Smooth muscle cell (in vitro differentiated cells): ENCODE measurements around the gene HECW1. TPM values are rescaled to one million over a fixed set of nuclear protein-coding genes. Genes with fewer than 3 reads are reported as not detected.
"Not testable (repeated sequence)": the region's sequence is repeated elsewhere in the genome, so short reads cannot be mapped to it uniquely, and the experiment has no call there.

Source experiments
- DNase-seq: peaks from one replicate; lab custom pipeline; 2025; ENCODE audit not compliant: unreplicated experiment; lab: John Stamatoyannopoulos, UW
- H2AFZ ChIP-seq: fragments of 200-600 bp; sonication (generic); 2 replicates; pipeline ENCODE4 v1.6.0; 2016; ENCODE audit warnings: antibody characterized with exemption, low read depth, mild to moderate bottlenecking
- H3F3A ChIP-seq: fragments of 200-600 bp; sonication (generic); 2 replicates; pipeline ENCODE4 v1.6.0; 2017; ENCODE audit warnings: antibody characterized with exemption, low read depth
- H3K27ac ChIP-seq: fragments of 200-600 bp; sonication (generic); 2 replicates; pipeline ENCODE4 v1.5.1; 2016; ENCODE audit warnings: low read depth, mild to moderate bottlenecking
- H3K27me3 ChIP-seq: fragments of 200-600 bp; sonication (generic); 2 replicates; pipeline ENCODE4 v1.6.1; 2016; ENCODE audit warnings: low read depth, mild to moderate bottlenecking
- H3K36me3 ChIP-seq: fragments of 200-600 bp; sonication (generic); 2 replicates; pipeline ENCODE4 v1.5.1; 2016; ENCODE audit warnings: low read depth
- H3K4me1 ChIP-seq: fragments of 200-600 bp; sonication (generic); 2 replicates; pipeline ENCODE4 v1.5.1; 2016; ENCODE audit warnings: low read depth
- H3K4me2 ChIP-seq: fragments of 200-600 bp; sonication (generic); 2 replicates; pipeline ENCODE4 v1.6.0; 2016; ENCODE audit warnings: mild to moderate bottlenecking
- H3K4me3 ChIP-seq: fragments of 200-600 bp; sonication (generic); 2 replicates; pipeline ENCODE4 v1.5.1; 2016; ENCODE audit warnings: mild to moderate bottlenecking
- H3K79me2 ChIP-seq: fragments of 200-600 bp; sonication (generic); 2 replicates; pipeline ENCODE4 v1.6.0; 2016; ENCODE audit warnings: low read depth, mild to moderate bottlenecking
- H3K9ac ChIP-seq: fragments of 200-600 bp; sonication (generic); 2 replicates; pipeline ENCODE4 v1.6.0; 2016; ENCODE audit warnings: low read depth
- H3K9me3 ChIP-seq: fragments of 200-600 bp; sonication (generic); replicated peaks from 2 replicates; pipeline ENCODE4 v1.5.1; 2016; ENCODE audit warnings: low read depth
- H4K20me1 ChIP-seq: fragments of 200-600 bp; sonication (generic); 2 replicates; pipeline ENCODE4 v1.6.0; 2016; ENCODE audit warnings: low read depth
- WGBS: methylation state at CpG from one replicate; pipeline ENCODE4 v1.1.7; 2016; ENCODE audit warnings: low lambda C conversion rate; 5-methylcytosine and 5-hydroxymethylcytosine counted together
- polyA plus RNA-seq: library from polyadenylated mRNA; unstranded; fragments of >200 nt; fragmentation: Nextera tagmentation; extraction: Ambion mirVana; gene quantifications from 2 replicates; pipeline ENCODE4 v1.2.1, GENCODE V29; 2016
- total RNA-seq: library from RNA; depleted of rRNA; stranded (reverse); fragments of >200 nt; gene quantifications from 2 replicates; pipeline ENCODE4 v1.2.3, GENCODE V29; 2014
- TF ChIP-seq, protein P1 (sequence below): fragments of 200-600 bp; sonication (generic); IDR thresholded peaks from 2 replicates; pipeline ENCODE4 v1.5.1; 2017; ENCODE audit warnings: borderline replicate concordance, mild to moderate bottlenecking, antibody characterized with exemption; ENCODE audit not compliant: insufficient read depth, poor library complexity, severe bottlenecking

The HECW1 gene
- total and polyA plus RNA-seq, 2 experiments from 2014 or later: 0.09 to 0.49 TPM

DNA sequence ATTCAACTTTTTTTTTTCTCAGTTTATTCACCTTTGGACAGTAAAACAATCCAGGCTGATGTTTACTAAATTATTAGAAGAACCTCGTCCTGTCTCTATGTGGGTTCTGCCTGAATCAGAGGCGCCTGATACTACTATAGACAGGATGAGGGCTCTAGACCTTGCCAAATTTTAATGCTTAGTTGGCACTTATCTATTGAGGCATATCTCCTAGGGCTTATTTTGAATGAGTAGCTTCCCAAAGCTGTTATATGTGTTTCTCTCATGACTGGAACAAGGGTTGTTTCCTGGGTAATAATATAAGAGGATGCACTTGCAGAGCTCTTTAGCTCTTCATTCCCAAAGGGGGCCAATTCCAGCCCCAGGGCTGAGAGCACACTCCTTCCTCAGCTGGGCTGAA is 23.6 kb downstream of the HECW1 start:
- Histone ChIP-seq H3K9me3 (no peaks in the 10 kb centered on the region), H2AFZ (no peak overlapping the region), H3K4me2 (no peak overlapping the region), H3K27ac (no peak overlapping the region), H4K20me1 (no peaks in the 10 kb centered on the region), H3K36me3 (no peaks in the 10 kb centered on the region), H3K4me1 (peaks cover 16% of the 10 kb centered on the region), H3K27me3 (no peaks in the 10 kb centered on the region), H3K4me3 (no peak overlapping the region), H3K9ac (no peak overlapping the region), H3K79me2 (no peaks in the 10 kb centered on the region), H3F3A (no peaks in the 10 kb centered on the region)
- 88% methylated on average over 2 of the region's 2 CpGs for WGBS
- no peak for DNase-seq
- TF ChIP-seq, protein P1, sequence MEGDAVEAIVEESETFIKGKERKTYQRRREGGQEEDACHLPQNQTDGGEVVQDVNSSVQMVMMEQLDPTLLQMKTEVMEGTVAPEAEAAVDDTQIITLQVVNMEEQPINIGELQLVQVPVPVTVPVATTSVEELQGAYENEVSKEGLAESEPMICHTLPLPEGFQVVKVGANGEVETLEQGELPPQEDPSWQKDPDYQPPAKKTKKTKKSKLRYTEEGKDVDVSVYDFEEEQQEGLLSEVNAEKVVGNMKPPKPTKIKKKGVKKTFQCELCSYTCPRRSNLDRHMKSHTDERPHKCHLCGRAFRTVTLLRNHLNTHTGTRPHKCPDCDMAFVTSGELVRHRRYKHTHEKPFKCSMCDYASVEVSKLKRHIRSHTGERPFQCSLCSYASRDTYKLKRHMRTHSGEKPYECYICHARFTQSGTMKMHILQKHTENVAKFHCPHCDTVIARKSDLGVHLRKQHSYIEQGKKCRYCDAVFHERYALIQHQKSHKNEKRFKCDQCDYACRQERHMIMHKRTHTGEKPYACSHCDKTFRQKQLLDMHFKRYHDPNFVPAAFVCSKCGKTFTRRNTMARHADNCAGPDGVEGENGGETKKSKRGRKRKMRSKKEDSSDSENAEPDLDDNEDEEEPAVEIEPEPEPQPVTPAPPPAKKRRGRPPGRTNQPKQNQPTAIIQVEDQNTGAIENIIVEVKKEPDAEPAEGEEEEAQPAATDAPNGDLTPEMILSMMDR: no peak

DNA sequence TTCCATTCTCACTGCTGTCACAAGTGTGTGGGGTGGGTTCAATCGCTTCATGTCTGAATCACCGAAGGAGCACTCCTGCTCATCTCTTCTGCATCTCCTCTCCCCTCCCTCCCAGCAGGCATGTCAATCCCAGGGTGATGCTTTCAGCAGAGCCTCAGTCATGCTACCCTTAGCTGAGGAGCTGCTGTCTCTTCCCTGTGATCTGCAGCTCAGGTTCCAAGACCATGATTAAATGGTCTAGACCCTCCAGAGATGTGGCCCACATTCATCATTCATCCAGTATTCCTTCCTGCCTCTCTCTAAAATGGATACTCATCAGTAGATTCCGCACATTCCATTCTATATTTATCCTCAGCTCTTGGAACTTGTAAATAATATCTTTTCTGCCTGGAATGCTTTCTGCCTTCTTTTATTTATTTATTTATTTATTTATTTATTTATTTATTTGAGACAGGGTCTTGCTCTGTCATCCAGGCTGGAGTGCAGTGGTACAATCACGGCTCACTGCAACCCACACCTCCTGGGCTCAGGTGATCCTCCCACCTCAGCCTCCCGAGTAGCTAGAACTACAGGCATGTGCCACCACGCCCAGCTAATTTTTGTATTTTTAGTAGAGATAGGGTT is 24.8 kb downstream of the HECW1 start:
- H3F3A ChIP-seq, H2AFZ ChIP-seq, H3K4me2 ChIP-seq, DNase-seq, H3K9me3 ChIP-seq, H3K4me3 ChIP-seq, H3K9ac ChIP-seq, H3K27ac ChIP-seq, H3K36me3 ChIP-seq, H4K20me1 ChIP-seq, H3K27me3 ChIP-seq, H3K79me2 ChIP-seq: not testable (repeated sequence)
- H3K4me1 ChIP-seq: peaks cover 16% of the 10 kb centered on the region
- WGBS: 88% methylated on average over 6 of the region's 6 CpGs

DNA sequence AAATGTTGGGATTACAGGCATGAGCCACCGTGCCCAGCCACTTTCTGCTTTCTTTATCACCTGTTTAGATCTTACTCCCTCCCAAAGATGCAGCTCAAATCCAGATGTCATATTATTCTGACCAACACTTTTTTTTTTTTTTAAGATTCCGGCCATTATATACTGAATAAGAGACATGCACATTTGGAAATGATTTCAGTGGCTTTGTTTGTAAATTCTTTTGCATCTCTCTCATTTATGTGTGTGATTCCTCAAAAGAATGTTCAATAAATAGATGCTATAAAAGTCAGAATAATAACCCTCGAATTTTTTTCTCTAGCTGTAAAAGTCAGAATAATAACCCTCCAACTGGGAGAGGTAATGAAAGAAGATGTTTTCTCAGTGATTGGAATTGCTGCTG is 25.4 kb downstream of the HECW1 start:
- no peak overlapping the region for H3K9ac ChIP-seq
- no peaks in the 10 kb centered on the region for H3K36me3 ChIP-seq
- WGBS: 86% methylated on average over 3 of the region's 3 CpGs
- H3K4me2 ChIP-seq: no peak overlapping the region
- H2AFZ ChIP-seq: peak overlapping the region; percentile 57
- no peaks in the 10 kb centered on the region for H3K9me3 ChIP-seq
- H3K4me1 ChIP-seq: peaks cover 16% of the 10 kb centered on the region
- H3K4me3 ChIP-seq: no peak overlapping the region
- TF ChIP-seq, protein P1: no peak
- no peaks in the 10 kb centered on the region for H3K79me2 ChIP-seq
- no peaks in the 10 kb centered on the region for H3K27me3 ChIP-seq
- H3K27ac ChIP-seq: no peak overlapping the region
- DNase-seq: no peak
- H3F3A ChIP-seq: no peaks in the 10 kb centered on the region
- no peaks in the 10 kb centered on the region for H4K20me1 ChIP-seq

DNA sequence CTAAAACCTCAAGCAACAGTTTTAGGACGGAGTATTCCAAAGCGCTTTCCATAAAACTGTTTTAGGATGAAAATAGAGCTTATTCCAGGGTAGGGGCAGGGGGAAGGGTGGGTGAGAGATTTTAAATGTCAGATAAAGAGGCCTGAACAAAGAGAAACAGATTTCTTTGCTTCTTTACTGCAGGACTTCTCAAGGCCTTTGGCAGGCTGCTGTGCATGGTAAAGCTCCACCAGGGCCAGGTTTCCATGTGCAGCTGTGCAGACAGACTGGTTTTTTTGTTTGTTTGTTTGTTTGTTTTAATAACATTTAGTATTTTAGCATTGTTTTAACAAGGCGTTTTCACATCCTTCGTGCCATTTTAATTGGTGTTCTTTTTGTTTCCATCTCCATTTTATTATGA is 26.3 kb downstream of the HECW1 start:
- H3K9ac ChIP-seq: no peak overlapping the region

More for the DNA sequence above, 26.3 kb downstream of the HECW1 start:
- TF ChIP-seq, protein P1: no peak
- Histone ChIP-seq H3K4me1 (peaks cover 16% of the 10 kb centered on the region), H3K4me2 (no peak overlapping the region), H4K20me1 (no peaks in the 10 kb centered on the region), H3K27me3 (no peaks in the 10 kb centered on the region), H3K36me3 (no peaks in the 10 kb centered on the region), H3K4me3 (no peak overlapping the region), H3F3A (no peaks in the 10 kb centered on the region), H3K9me3 (no peaks in the 10 kb centered on the region), H2AFZ (peak overlapping the region; percentile 57), H3K27ac (no peak overlapping the region), H3K79me2 (no peaks in the 10 kb centered on the region)
- 63% methylated on average over 4 of the region's 4 CpGs for WGBS
- no peak for DNase-seq
